SU-DHL-6 (cell line): ENCODE results near the gene CHERP.

Experiments used
- H2AFZ ChIP-seq: fragments of 200-600 bp; sonication (generic); 2 replicates; pipeline ENCODE4 v1.6.1; 2014; ENCODE audit warnings: low read depth, mild to moderate bottlenecking, moderate library complexity, mixed read lengths, antibody characterized with exemption, low read length; ENCODE audit not compliant: severe bottlenecking
- H3F3A ChIP-seq: fragments of 200-600 bp; shearing (Covaris generic); 2 replicates; pipeline ENCODE4 v1.6.0; 2016; ENCODE audit warnings: antibody characterized with exemption, mild to moderate bottlenecking; ENCODE audit not compliant: insufficient read depth
- H3K27ac ChIP-seq: fragments of 200-600 bp; sonication (generic); 2 replicates; pipeline ENCODE4 v1.5.1; 2016; ENCODE audit warnings: low read depth, mild to moderate bottlenecking, low read length, moderate library complexity, mixed read lengths
- H3K27me3 ChIP-seq: fragments of 200-600 bp; sonication (generic), shearing (Covaris generic); 2 replicates; pipeline ENCODE4 v1.6.0; 2014; ENCODE audit warnings: mild to moderate bottlenecking, low read length
- H3K36me3 ChIP-seq: fragments of 200-600 bp; sonication (generic); 2 replicates; pipeline ENCODE4 v1.6.1; 2014; ENCODE audit warnings: mild to moderate bottlenecking, low read length, mixed read lengths
- H3K4me2 ChIP-seq: fragments of 300-600, 200-600 bp; shearing (Covaris generic), sonication (generic); 2 replicates; pipeline ENCODE4 v1.6.0; 2014; ENCODE audit warnings: low read length, low read depth, mild to moderate bottlenecking; ENCODE audit not compliant: poor library complexity, severe bottlenecking
- H3K4me3 ChIP-seq: fragments of 200-600 bp; sonication (generic); 2 replicates; pipeline ENCODE4 v1.5.1; 2014; ENCODE audit warnings: antibody characterized with exemption, low read length, mild to moderate bottlenecking, mixed read lengths; ENCODE audit not compliant: insufficient read depth, poor library complexity, severe bottlenecking
- H3K79me2 ChIP-seq: fragments of 200-600 bp; sonication (generic); 2 replicates; pipeline ENCODE4 v1.6.1; 2014; ENCODE audit warnings: mild to moderate bottlenecking, low read length, moderate library complexity; ENCODE audit not compliant: insufficient read depth
- H3K9ac ChIP-seq: fragments of 200-600 bp; sonication (generic); 2 replicates; pipeline ENCODE4 v1.7.0; 2014; ENCODE audit warnings: mild to moderate bottlenecking, low read length
- H3K9me2 ChIP-seq: fragments of 200-600 bp; sonication (generic); replicated peaks from 2 replicates; pipeline ENCODE4 v1.6.1; 2014; ENCODE audit warnings: low read length; ENCODE audit not compliant: insufficient read depth
- H3K9me3 ChIP-seq: fragments of 200-600 bp; sonication (generic); 2 replicates; pipeline ENCODE4 v1.6.1; 2014; ENCODE audit warnings: low read length, mixed read lengths; ENCODE audit not compliant: insufficient read depth
- H4K20me1 ChIP-seq: fragments of 200-600 bp; sonication (generic); 2 replicates; pipeline ENCODE4 v1.6.1; 2014; ENCODE audit warnings: low read depth, mild to moderate bottlenecking, antibody characterized with exemption, low read length, moderate library complexity, mixed read lengths
- CTCF ChIP-seq: fragments of 200-600 bp; sonication (generic); IDR thresholded peaks from one replicate; pipeline ENCODE4 v1.5.1; 2017; ENCODE audit warnings: antibody characterized with exemption, mild to moderate bottlenecking, low read length, moderate library complexity; ENCODE audit not compliant: insufficient read depth, poor library complexity, severe bottlenecking
- EZH2phosphoT487 ChIP-seq: fragments of 200-600 bp; sonication (generic), shearing (Covaris generic); conservative IDR thresholded peaks from 2 replicates; pipeline ENCODE4 v1.6.1; 2018; ENCODE audit warnings: mild to moderate bottlenecking, antibody characterized with exemption, low read length, moderate library complexity, mixed read lengths

CHERP gene

GRCh38 chr19:16531380-16531669, 10.9 kb downstream of the CHERP start:
- H3K36me3 ChIP-seq, result no peaks in the 10 kb centered on the region

GRCh38 chr19:16530540-16531379, 11.5 kb downstream of the CHERP start:
- Histone ChIP-seq H3K9me2 (no peaks in the 10 kb centered on the region), H3K4me2 (no peak overlapping the region), H2AFZ (no peak overlapping the region), H3K27me3 (no peaks in the 10 kb centered on the region), H3K9ac (no peak overlapping the region), H4K20me1 (no peaks in the 10 kb centered on the region; the same call in 1 of the 2 replicates), H3K27ac (no peak overlapping the region), H3K36me3 (no peaks in the 10 kb centered on the region), H3K4me3 (no peak overlapping the region), H3F3A (no peaks in the 10 kb centered on the region), H3K9me3 (no peaks in the 10 kb centered on the region), H3K79me2 (peaks cover 9% of the 10 kb centered on the region; the same call in 1 of the 2 replicates)
- TF ChIP-seq CTCF (no peak), EZH2phosphoT487 (no peak)

More at GRCh38 chr19:16531380-16531669, 10.9 kb downstream of the CHERP start:
- H3K27ac ChIP-seq, result no peak overlapping the region
- no peak overlapping the region for H3K9ac ChIP-seq
- no peak overlapping the region for H3K4me3 ChIP-seq
- no peaks in the 10 kb centered on the region for H3K9me3 ChIP-seq
- TF ChIP-seq CTCF (no peak), EZH2phosphoT487 (no peak)
- no peaks in the 10 kb centered on the region for H3K27me3 ChIP-seq
- H3F3A ChIP-seq, result no peaks in the 10 kb centered on the region
- H2AFZ ChIP-seq, result no peak overlapping the region
- peaks cover 15% of the 10 kb centered on the region for H3K79me2 ChIP-seq
- no peak overlapping the region for H3K4me2 ChIP-seq
- H3K9me2 ChIP-seq, result no peaks in the 10 kb centered on the region
- H4K20me1 ChIP-seq, result no peaks in the 10 kb centered on the region; the same call in 1 of the 2 replicates

DNA sequence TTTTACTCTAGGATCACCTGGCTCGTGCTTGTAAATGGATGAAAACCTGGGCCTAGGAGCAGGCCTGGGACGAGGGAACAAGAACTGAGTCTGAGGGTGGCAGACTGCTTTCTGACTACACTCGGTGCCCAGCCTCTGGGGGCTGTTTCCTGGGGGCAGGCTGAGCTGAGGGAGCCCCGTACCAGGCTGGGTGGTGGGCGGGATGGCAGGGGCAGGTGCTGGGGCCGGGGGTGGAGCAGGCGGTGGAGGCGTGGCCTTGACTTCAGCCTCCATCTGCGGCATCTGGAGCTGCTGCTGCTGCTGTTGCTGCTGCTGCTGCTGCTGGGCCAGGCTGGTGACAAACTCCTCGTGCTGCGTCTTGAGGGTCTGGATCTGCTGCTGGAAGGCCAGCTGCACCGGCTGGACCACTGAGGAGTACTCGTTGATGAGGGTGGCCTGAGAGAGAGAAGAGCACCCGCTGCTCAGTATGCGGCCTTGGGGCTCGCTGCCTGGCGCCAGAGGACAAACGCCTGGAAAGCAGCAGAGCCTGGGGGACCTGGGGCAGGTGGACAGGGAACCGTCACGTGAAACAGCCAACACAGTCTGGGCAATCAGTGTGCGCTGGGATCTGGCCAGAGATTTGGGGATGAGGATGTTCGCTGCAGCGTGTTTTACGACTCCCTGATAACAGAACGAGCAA, 12.6 kb downstream of the CHERP start:
- no peak for TF ChIP-seq EZH2phosphoT487
- TF ChIP-seq CTCF, result no peak
- Histone ChIP-seq H2AFZ (no peak overlapping the region), H3K4me2 (no peak overlapping the region), H3K79me2 (peaks cover 8% of the 10 kb centered on the region; the same call in 1 of the 2 replicates), H3K9me2 (no peaks in the 10 kb centered on the region), H4K20me1 (no peaks in the 10 kb centered on the region; the same call in 1 of the 2 replicates), H3K9me3 (no peaks in the 10 kb centered on the region), H3K36me3 (no peaks in the 10 kb centered on the region), H3K4me3 (no peak overlapping the region), H3K27me3 (no peaks in the 10 kb centered on the region), H3F3A (no peaks in the 10 kb centered on the region), H3K27ac (no peak overlapping the region), H3K9ac (no peak overlapping the region)
